ENCODE data around the gene MLX. TPM values are rescaled to one million over a fixed set of nuclear protein-coding genes. Genes with fewer than 3 reads are reported as not detected.

Gene MLX
- total and polyA plus RNA-seq, 2 of the 8 experiments (the other 6 are each of a cell fraction or from before 2014, with no cell fraction given), result 27.0 to 27.5 TPM

- TF ChIP-seq FOSL1 (IDR thresholded peaks at IDR 0.05; ENCODE audit: insufficient read depth, low read depth, low read length), result no peak
- no peak for TF ChIP-seq NANOG (IDR thresholded peaks at IDR 0.05; ENCODE audit: insufficient read depth, low read depth, low read length, poor library complexity, severe bottlenecking)
- TF ChIP-seq EGR1 (IDR thresholded peaks at IDR 0.05; ENCODE audit: borderline replicate concordance, low read depth, low read length), result no peak
- TF ChIP-seq POLR2AphosphoS5 (IDR thresholded peaks at IDR 0.05; ENCODE audit: low read depth, low read length), result no peak
- no peak for TF ChIP-seq JUND (IDR thresholded peaks at IDR 0.05; ENCODE audit: low read length)
Observed at GRCh38 chr17:42527932-42528331, 39.0 kb upstream of the MLX start (continued).
